HG03135 (cell line): ENCODE data around the gene TSPO2.
"Not testable (repeated sequence)": the region's sequence is repeated elsewhere in the genome, so short reads cannot be mapped to it uniquely, and the experiment has no call there.

Experiments used
- ATAC-seq: cut with Tn5 transposase; IDR thresholded peaks from one replicate; pipeline ENCODE4 v1.9.1; 2021; ENCODE audit warnings: mild to moderate bottlenecking, moderate library complexity; ENCODE audit not compliant: unreplicated experiment

Gene TSPO2, protein sequence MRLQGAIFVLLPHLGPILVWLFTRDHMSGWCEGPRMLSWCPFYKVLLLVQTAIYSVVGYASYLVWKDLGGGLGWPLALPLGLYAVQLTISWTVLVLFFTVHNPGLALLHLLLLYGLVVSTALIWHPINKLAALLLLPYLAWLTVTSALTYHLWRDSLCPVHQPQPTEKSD

DNA sequence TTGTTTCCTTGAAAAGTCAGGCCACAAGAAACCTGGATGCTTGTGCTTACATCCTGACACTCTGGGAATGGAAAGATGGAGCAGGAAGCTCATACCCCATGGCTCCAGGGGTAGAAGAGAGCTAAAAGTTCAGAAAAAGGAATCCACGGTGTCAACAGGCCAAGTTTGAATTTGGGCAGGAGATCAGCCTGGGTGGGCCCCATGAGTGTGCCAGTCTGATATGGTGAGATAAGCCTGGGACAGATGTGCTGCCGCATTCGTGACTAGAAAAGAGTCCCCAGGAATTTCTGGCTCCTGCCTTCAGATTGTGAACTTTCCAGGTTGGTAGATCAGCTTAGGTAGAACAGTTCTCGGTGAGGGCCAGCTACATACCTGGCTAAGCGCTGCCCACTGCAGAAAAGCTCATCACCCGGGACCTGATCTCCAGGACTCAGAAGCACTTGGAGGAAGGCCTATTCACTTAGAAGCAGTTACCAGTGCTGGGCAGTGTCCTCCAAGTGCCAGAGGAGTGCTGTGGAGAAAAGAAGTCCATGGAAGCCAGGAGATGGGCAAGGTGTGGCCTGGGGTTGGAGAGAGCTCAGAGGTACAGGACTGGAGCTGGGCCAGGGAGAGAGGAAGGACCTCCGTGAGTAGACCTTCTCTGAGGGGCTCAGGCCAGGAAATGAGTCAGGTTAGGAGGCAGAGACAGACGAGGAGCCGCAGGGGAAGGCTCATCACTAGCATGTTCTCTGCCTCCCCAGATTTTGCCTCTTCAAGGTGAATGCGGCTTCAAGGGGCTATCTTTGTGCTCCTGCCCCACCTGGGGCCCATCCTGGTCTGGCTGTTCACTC lies at the start of gene TSPO2:
Gene TSPO2, plus strand, starts transcription at position 242 of the 830 bp plus-strand sequence. Its CDS starts 519 bp downstream, at position 761.
- no peak for ATAC-seq

DNA sequence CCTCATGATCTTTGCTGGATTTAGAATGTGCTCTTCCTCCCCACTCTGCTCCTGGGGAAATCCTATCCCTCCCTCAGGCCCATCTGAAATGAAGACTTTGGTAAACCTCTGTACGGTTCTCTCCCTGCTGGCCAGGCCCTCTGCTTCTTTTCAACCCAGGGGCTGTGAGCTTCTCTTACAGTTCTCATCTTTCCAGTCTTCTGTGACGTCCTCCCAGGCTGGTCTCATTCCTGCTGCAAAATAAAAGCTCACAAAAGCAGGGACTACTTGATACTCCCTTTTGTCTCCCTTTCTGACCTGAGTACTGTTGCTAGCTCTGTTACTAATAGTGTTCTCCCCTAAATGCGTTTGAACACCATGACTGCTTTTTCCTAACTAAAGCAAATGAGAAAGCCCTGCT lies 49.5 kb upstream of the TSPO2 start:
- ATAC-seq: no peak

DNA sequence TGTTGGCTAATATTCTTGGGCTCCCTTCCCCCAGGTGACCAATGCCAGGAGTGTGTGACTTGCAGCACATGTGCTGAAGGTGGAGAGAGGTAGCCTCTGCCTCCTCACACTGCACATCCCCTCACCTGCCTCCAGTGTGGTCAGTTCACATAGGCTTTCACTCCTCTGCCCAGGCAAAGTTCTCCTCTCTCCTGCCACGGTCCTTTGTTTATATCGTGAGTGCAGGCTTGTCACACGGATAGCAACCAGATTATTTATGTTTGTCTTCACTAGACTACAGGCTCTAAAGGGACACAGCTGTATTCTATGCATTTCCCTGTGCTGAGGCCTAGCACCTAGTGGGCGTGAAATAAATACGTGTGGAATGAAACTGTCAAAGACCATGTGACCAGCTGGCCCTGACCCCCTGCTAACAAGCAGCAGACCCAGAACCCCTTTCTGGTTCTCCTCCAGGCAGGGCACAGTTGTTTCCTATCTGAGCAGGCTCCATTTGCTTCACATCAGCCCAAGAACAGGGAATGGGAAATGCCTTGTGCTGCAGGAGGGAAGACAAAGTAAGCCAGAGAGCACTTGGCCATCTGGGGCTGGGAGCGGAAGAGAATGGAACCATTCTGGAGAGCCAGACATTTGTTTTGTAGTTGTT lies 45.6 kb upstream of the TSPO2 start:
- no peak for ATAC-seq

DNA sequence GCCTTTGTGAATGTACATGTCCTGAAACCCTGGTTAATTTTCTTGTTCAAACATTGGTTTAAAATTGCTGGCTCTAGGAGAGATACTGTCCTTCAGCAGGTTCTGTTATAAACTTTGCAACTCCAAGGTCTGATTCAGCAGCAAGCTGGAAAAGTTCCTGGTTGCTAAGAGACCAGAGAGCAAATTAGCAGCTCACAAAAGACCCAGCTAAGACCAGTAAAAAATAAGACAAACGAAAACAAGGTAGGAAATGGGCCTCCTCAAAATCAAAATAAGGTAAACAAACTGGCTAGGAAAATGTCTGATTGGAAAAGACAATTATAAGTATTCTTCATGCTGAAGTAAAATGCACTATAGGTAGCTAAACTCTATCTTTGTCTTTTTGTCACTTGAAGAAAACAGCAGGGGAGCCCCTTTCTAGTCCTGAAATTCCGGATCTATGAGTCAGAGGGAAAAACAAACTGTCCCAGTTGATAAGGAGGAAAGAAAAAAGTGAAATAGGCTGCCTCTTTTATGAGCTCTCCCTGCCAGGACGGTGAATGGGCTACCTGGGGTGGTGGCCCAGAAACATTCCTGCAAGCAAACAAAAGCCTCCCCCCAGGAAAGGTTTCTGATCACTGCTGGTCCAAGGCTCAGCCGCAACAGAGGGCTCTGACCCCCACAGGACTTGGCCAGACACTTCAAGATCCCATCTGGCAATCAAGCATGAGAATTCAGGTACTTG lies 44.9 kb upstream of the TSPO2 start:
- ATAC-seq: no peak

DNA sequence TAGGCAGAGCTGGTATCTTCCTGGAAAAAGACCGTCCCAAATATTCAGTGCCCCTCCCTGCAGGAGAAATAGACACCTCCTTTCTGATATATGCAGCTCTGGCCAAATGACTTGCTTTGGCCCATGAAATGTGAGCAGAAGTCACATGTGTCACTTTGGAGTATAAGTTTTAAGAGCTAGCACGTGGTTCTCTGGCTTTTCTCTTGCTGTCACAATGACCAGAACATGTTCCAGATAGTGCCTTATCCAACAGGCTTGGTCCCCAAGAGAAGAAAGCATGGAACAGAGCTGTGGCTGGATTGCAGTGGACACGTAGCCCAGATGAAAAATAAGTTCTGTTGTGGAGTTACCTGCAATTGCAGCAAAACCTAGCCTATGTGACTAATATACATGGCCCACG lies 43.6 kb upstream of the TSPO2 start:
- ATAC-seq: no peak

DNA sequence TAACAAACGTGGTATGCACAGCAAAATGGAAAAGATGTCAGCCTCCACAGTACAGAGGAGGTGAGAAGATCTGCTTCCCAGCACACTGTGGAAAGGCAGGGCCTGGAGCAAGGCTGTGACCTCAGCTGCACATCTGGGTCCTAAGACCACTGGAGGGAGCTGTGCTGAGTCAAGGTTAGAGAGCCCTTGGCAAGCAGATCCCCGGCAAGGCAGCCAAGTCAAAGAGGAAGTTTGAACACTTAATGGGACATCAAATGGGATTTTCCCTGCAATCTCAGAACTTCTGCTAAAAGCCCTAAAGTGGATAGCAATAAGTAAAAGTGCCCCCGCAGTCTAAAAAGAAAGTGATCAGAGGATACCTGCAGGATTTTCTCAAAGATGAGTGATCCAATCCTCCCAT lies 42.7 kb upstream of the TSPO2 start:
- ATAC-seq: no peak

DNA sequence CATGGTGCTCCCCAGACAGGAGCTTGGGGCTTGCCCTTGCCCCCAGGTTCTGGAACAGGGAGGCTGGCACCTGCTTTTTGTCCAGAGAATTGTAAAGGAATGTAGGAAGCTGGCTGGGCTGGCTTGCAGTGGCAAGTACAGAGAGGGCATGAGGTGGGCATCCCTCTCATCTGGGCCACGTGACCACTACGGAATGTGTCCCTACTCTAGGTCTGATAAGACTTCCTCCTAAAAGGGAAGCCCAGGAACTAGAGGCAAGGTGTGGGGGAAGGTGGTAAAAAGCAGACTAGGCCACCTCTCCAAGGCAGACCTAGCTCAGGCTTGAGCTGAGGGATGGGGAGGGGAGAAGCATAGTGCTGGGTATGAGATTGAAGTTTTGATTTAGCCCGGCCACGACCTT lies 42.0 kb upstream of the TSPO2 start:
- no peak for ATAC-seq

DNA sequence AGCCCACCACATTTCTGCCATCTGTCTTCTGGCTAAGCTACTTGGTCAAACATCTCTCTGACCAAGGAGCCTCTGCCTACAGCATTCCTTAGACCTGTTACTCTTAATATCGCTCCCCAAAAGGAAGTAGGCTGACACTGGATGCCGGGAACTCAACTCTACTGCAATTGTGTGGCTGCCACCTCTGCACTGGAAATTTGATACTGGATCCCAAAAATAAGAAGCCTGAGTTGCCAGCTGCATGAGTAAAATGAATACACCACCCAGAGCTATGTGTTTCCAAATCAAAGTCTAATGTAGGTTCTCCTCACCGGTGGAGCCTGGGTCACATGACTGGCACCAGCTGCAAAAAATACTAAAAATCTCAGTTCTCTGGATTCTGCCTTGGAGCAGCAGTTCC lies 40.1 kb upstream of the TSPO2 start:
- no peak for ATAC-seq

DNA sequence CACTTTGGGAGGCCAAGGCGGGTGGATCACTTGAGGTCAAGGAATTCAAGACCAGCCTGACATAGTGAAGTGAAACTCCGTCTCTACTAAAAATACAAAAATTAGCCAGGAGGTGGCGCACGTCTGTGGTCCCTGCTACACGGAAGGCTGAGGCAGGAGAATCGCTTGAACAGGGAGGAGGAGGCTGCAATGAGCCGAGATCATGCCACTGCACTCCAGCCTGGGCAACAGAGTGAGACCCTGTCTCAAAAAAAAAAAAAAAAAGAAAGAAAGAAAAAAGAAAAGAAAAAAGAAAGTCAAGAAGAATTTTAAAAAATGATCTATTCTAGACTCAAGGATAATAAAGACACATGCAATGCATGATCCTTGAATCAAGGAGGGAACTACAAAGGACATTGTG lies 36.0 kb upstream of the TSPO2 start:
- not testable (repeated sequence) for ATAC-seq

DNA sequence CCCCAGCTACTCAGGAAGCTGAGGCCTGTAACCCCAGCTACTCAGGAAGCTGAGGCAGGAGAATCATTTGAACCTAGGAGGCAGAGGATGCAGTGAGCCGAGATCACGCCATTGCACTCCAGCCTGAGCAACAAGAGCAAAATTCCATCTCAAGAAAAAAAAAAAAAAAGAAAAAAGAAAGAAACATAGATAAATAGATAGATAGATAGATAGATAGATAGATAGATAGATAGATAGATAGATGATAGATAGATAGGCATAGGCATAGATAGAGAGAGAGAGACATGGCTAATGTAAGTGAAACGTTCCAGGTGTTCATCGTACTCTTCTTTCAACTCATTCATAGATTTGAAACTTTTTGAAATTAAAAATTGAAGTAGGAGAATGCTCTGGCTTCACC lies 35.3 kb upstream of the TSPO2 start:
- not testable (repeated sequence) for ATAC-seq

DNA sequence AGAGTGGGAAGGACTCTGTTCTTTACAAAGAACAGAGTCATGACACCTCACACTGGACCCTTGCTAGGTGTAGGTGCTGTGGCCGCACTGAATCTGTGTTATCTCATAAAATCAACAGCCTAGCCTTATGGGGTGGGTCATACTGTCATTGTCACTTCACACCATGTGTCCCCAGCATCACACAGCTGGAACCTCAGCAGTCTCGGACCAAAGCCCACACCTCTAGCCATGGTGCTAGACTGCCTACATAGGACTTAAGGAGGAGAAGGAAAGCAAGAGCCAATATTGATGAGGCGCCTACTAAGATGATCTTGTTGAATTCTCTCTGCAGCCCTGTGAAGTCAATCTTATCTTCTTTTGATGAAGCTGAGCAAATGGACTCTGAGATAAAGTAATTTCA lies 34.3 kb upstream of the TSPO2 start:
- ATAC-seq: no peak

DNA sequence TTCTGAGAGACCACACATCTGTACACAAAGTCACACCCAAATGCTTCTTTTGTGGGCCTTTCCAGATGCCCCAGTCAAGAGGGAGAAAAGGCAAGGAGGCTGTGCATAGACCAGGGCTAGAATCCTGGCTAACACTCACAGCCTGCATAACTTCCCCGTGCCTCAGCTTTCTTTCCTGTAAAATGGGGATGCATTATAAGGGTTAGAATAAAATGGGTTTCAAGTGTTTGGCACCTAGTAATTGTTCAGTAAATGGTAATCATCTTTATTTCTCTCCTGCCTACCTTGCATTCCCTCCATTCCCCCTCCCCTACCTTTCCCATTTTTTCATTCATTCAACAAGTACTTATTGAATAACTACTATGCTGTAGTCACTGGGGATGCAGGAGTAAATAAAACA lies 32.6 kb upstream of the TSPO2 start:
- no peak for ATAC-seq

DNA sequence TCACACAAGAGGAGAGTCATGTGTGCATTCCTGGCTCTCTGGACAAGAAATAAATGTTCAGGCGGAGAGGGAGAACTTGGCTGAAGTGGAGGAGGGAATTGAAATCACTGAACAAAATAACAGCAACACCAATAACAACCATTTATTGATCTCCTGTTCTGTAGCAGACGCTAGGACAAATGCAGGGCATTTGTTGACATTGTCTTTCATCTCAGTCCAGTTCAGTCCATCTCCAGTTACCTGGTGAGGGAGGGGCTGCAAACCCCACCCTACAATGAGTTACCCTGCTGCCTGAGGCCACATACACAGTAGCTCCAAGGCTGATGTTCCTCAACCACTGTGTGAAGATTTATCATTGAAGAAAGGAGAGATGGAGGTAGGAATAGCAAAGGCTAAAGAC lies 30.6 kb upstream of the TSPO2 start:
- ATAC-seq: no peak

DNA sequence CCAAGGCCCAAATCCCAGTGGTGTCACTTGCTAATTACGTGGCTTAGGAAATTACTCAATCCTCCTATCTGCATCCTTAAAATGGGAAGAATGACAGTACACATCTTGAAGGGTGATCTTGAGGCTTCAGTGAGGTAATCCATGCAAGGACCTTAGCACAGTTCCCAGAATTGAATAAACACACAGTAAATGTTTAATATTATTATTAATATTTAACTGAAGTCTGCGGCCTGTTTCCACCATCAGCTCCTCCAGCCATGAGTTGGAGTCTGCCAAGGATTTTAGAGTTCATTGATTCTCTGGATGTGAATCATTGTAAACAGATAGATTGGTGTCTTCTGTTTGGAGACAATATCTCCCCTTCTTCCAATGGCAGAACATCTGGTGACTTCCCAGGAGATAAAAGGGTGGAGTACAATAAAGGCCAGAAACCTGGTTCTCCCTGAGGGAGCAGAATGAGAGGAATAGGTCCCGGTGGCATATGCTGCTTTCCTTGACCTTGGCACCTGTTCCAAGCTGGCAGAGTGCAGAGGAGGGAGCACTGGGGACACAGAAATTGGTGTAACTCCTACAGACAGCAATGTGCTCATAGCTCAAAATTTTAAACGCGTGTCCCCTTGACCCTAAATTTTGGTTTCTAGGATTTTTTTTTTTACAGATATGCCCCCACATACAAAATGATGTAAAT lies 28.7 kb upstream of the TSPO2 start:
- no peak for ATAC-seq

DNA sequence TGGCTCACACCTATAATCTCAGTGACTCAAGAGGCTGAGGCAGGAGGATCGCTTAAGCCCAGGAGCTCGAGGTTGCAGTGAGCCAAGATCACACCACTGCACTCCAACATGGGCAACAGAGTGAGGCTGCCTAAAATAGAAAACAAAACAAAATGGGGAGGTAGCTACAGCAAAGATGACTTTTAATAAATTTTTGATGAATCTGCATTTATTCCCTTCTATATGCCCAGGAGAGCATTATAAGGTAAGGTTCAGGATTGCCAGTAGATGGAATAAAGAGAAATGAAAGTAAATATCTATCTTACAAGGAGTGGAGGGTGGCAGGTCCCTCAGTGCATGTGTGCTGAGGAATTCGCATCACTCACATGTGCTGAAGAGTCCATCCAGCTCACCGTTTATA lies 27.5 kb upstream of the TSPO2 start:
- no peak for ATAC-seq

DNA sequence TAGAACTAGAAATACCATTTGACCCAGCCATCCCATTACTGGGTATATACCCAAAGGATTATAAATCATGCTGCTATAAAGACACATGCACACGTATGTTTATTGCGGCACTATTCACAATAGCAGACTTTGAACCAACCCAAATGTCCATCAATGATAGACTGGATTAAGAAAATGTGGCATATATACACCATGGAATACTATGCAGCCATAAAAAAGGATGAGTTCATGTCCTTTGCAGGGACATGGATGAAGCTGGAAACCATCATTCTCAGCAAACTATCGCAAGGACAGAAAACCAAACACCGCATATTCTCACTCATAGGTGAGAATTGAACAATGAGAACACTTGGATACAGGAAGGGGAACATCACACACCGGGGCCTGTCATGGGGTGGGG lies 26.4 kb upstream of the TSPO2 start:
- ATAC-seq: not testable (repeated sequence)

DNA sequence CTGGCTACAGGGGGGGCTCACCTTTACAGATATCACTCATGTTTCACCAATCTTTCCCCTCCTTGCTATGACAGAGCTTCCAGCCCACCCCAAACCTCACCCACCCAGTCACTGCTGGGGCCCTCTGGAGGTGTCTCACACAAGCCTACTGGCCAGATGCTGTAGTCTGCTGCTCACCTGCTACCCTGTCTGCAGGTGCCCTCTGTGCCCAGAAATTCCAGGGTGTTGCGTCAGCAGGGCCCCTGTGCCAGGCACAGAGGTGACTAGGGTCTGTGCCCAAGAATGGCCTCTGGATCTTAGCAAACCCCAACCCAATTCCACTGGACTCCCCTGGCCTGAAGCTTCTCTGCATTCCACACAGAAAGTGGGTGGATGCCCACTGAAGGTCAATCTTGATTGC lies 24.6 kb upstream of the TSPO2 start:
- no peak for ATAC-seq

DNA sequence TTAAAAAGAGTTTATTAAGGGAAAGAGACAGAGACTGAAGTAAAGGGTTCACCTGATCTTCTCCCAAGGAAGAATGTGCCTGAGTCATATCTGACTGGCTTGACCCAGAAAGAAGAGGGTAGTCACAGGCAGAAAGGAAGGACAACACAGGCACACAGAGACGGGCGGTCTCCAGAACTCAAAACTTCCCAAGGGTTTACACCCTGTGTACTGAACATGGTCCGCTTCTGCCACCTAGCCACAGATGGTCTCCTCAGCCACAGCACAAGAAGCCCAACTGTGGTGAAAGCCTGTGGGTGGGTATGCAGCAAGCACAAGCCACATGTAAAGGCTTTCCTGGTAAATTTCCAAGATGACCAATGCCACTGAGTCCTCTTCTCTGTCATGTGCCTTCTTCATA lies 20.4 kb upstream of the TSPO2 start:
- ATAC-seq: no peak

DNA sequence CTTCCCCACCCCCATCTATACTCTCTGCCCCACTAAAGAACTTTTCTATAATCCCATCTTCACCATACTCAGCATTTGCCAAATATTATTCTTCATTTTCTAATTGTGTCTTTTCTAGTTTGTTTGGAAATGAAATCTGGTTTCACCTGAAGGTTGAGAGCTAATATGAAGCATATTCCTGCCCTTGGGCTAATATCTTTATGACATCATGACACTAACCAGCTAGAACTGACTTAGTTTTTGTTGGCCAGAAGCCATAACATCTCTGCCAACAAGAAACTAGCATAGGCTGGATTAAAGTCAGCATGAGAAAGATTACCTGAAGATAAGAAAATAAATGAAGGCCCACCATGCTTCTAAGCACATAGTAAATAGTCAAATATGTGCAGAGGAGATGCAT lies 20.0 kb upstream of the TSPO2 start:
- ATAC-seq: no peak

DNA sequence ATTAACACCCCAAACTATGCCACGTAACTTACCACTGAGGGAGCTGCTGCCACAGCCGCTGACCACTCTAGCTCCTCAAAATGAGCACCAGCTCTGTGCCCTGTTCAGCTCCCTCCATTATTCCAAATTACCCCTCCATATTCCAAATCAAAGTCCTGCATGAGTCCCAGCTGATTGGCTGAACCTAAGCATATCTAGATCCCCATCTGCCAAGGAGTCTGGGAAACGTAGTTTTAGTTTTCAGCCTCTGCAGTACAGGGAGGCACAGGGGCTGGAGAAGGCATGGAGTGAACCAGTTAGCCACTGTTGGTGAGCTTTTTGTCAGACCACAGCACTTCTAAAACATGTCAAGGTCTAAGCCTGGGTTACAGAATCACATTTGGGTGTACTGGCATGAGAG lies 19.2 kb upstream of the TSPO2 start:
- ATAC-seq: no peak

DNA sequence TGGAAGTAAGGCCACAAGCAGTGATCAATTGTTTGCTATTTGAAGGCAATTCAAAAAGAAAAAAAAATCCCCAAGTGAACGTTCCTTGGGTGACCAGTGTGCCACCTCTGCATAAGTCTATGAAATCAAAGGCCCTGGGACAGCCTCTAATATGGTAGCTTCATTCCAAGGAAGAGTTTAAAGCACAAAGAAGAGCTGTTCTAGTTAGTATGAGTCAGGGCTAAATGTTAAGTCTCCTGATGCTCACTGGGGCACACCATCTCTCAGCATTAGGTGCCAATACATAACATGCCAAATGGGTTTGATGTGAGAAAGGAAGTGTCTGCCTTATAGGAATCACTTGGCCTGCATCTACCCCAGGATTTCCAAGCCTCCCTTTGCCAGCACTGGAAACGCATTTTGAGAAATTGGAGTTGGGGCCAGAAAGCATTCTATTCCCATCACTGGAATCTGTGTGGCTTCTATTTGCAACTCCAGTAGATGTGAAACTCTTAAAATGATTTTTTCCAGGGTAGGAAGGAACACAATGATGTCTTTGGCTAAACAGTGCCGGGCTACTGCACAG lies 16.2 kb upstream of the TSPO2 start:
- ATAC-seq: no peak
